Thyroid gland (tissue), 4 donors: ENCODE data around the gene ANXA7. TPM values are rescaled to one million over a fixed set of nuclear protein-coding genes. Genes with fewer than 3 reads are reported as not detected.

Experiments
- DNase-seq, 2 donors: peaks; one replicate each; pipeline ENCODE4 v3.0.0-alpha.2; 2019
- H3K27ac ChIP-seq, 3 donors: fragments of 200-600 bp; sonication (generic); 1 replicate in 2 of 3; 2 replicates in 1 of 3; pipeline ENCODE4 v1.5.1; 2016 to 2019; ENCODE audit warnings: mild to moderate bottlenecking in 1 of 3, moderate library complexity in 1 of 3
- H3K27me3 ChIP-seq: fragments of 200-600 bp; sonication (generic); one replicate; pipeline ENCODE4 v1.5.1; 2019
- H3K36me3 ChIP-seq, 2 donors: fragments of 200-600 bp; sonication (generic); one replicate each; pipeline ENCODE4 v1.5.1; 2016 to 2019
- H3K4me1 ChIP-seq, 2 donors: fragments of 200-600 bp; sonication (generic); one replicate each; pipeline ENCODE4 v1.5.1; 2017 to 2019
- H3K4me3 ChIP-seq, 3 donors: fragments of 200-600 bp; sonication (generic); replicated peaks in 1 of 3; 1 replicate in 2 of 3; 2 replicates in 1 of 3; pipeline ENCODE4 v1.5.1; 2016; ENCODE audit warnings: mild to moderate bottlenecking in 1 of 3
- H3K9me3 ChIP-seq: fragments of 200-600 bp; sonication (generic); one replicate; pipeline ENCODE4 v1.5.1; 2017
- POLR2A ChIP-seq, 2 donors: fragments of 450-650 bp; IDR thresholded peaks; one replicate each; pipeline ENCODE4 v1.6.1; 2017; ENCODE audit warnings: antibody characterized with exemption in 2 of 2, mild to moderate bottlenecking in 2 of 2, moderate library complexity in 1 of 2
- WGBS, 2 donors: methylation state at CpG; one replicate each; pipeline ENCODE4 v1.1.5; 2017; 5-methylcytosine and 5-hydroxymethylcytosine counted together
- intact Hi-C: fragments of 100-400 bp; cut with DNase I; formaldehyde crosslinking; loops from one replicate; pipeline ENCODE4 v1.15.1; 2023
- total RNA-seq, 4 donors: library from RNA; depleted of rRNA; stranded (reverse); fragments of >200 nt; gene quantifications; one replicate each; pipeline ENCODE4 v1.2.3, GENCODE V29; 2016
- TF ChIP-seq, protein P1 (sequence below), 6 experiments: fragments of 200-600 bp in 3 of 6; fragments of 450-650 bp in 3 of 6; sonication (generic) in 3 of 6; IDR thresholded peaks; one replicate each; pipeline ENCODE4 v1.5.1; 2016 to 2019; ENCODE audit warnings: antibody characterized with exemption in 6 of 6, mild to moderate bottlenecking in 2 of 6, inconsistent platforms in 1 of 6, moderate library complexity in 1 of 6

The ANXA7 gene
- 100 to 1,000 TPM; 128 to 222 (median 167) TPM for total RNA-seq

DNA sequence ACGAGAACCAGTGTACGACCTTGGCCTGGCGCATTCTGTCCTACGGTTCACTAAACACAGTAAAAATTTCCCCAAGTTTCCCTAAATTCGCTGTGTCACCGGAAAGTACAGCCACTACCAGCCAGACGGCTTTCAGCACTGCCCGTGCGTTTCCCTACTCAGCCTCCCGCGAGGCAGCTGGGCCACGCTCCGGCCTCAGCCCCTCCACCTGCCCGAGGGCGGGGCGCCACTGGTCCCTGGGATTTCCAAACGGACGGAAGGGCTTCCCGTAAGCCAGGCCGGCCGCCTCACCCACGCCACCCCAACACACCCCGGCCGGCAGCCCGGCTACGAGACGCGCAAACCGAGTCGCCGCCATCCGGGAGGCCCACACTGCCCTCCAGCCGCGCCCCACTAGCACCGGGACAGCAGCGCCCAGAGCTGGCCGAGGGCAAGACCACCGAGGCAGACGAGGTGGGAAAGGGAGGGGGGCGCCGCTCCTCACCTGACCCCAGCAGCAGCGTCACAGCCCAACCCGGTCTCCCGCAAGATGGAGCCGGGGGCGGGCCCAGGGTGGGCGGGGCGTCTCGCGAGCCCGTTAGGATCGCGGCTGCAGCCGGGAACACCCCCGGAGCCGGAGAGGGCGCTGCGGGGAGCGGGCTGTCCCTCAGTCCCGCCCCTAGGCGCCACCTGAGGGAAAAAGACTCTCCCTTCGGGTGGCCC lies at the start of gene ANXA7:
Gene ANXA7, minus strand, starts transcription at position 531 of the 702 bp plus-strand sequence. CDS start 13,202 bp downstream, outside the sequence.
- intact Hi-C loops, result no loop called here
- WGBS, 2 donors, result 0% methylated on average over 20 to 22 of the region's 62 CpGs

DNA sequence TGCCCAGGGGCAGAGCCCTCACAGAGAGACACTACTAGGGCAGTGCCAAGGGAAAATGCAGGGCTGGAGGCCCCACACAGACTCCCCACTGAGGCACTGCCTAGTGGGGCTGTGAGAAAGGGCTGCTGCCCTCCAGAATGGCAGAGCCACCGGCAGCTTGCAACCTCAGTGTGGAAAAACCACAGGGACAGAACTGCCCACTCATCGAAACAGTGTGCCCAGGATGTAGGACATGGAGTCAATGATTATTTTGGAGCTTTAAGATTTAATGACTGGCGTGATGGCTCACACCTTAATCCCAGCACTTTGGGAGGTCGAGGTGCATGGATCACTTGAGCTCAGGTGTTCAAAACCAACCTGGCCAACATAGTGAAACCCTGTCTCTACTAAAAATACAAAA lies 47.0 kb upstream of the ANXA7 start:
- H3K27me3 ChIP-seq, result no peaks in the 10 kb centered on the region
- no peaks in the 10 kb centered on the region for H3K4me1 ChIP-seq
- H3K27ac ChIP-seq, result no peak overlapping the region
- H3K4me3 ChIP-seq, result no peak overlapping the region
- WGBS, 2 donors, result 92 to 98% methylated on average over 4 of the region's 4 CpGs
- intact Hi-C loops, result no loop called here
- no peak for TF ChIP-seq POLR2A (IDR thresholded peaks at IDR 0.05)
- TF ChIP-seq, protein P1, sequence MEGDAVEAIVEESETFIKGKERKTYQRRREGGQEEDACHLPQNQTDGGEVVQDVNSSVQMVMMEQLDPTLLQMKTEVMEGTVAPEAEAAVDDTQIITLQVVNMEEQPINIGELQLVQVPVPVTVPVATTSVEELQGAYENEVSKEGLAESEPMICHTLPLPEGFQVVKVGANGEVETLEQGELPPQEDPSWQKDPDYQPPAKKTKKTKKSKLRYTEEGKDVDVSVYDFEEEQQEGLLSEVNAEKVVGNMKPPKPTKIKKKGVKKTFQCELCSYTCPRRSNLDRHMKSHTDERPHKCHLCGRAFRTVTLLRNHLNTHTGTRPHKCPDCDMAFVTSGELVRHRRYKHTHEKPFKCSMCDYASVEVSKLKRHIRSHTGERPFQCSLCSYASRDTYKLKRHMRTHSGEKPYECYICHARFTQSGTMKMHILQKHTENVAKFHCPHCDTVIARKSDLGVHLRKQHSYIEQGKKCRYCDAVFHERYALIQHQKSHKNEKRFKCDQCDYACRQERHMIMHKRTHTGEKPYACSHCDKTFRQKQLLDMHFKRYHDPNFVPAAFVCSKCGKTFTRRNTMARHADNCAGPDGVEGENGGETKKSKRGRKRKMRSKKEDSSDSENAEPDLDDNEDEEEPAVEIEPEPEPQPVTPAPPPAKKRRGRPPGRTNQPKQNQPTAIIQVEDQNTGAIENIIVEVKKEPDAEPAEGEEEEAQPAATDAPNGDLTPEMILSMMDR (IDR thresholded peaks at IDR 0.05), result no peak
- no peaks in the 10 kb centered on the region for H3K9me3 ChIP-seq
- DNase-seq, result no peak
- H3K36me3 ChIP-seq, result peaks cover 0 to 9% of the 10 kb centered on the region in 2 donors

More for the DNA sequence above, at the start of gene ANXA7:
- H3K27me3 ChIP-seq, result no peaks in the 10 kb centered on the region
- H3K36me3 ChIP-seq, result no peaks in the 10 kb centered on the region
- peak within 1 kb of the TSS; percentile 88 to 99 (median 91) for H3K4me3 ChIP-seq
- DNase-seq, result peak; percentile 97
- H3K4me1 ChIP-seq, result peaks cover 8 to 24% of the 10 kb centered on the region in 2 donors
- H3K27ac ChIP-seq, result peak within 1 kb of the TSS; percentile 86 to 97 (median 86)
- H3K9me3 ChIP-seq, result no peaks in the 10 kb centered on the region
- TF ChIP-seq POLR2A (IDR thresholded peaks at IDR 0.05), result peak; percentile 6 to 84
- TF ChIP-seq, protein P1 (IDR thresholded peaks at IDR 0.05), result peak in 2 of 6 experiments; percentile 33 to 44

DNA sequence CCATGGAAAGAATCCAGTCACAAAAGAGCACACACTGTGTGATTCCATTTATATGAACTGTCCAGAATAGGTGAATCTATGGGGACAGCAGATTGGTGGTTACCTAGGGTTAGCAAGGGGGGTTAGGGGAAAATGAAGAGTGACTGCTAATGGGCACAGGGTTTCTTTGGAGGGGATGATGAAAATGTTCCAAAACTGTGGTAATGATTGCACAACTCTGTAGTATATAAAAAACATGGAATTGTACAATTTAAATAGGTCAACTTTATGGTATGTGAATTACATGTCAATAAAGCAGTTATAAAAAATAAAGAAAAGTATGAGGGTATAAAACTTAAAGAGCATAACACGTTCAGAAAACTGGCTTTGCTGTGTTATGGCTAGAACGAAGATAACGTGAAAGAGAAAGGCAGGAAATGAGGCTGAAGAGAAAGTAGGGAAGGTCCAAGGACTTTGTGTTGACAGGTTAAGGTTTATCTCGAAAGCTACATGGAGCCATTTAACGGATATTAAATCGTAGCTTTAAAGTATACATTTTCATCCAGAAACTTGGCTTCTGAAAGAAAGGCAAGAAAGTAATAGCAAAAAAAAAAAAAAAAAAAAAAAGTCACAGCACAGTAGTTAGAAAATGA lies 45.9 kb upstream of the ANXA7 start:
- 93 to 95% methylated on average over 6 of the region's 6 CpGs for WGBS, 2 donors
- TF ChIP-seq, protein P1 (IDR thresholded peaks at IDR 0.05), result no peak
- H3K9me3 ChIP-seq, result no peaks in the 10 kb centered on the region
- intact Hi-C loops, result no loop called here
- no peak for DNase-seq
- H3K27ac ChIP-seq, result no peak overlapping the region
- no peak overlapping the region for H3K4me3 ChIP-seq
- H3K27me3 ChIP-seq, result no peaks in the 10 kb centered on the region
- H3K36me3 ChIP-seq, result peaks cover 0 to 1% of the 10 kb centered on the region in 2 donors
- no peaks in the 10 kb centered on the region for H3K4me1 ChIP-seq

DNA sequence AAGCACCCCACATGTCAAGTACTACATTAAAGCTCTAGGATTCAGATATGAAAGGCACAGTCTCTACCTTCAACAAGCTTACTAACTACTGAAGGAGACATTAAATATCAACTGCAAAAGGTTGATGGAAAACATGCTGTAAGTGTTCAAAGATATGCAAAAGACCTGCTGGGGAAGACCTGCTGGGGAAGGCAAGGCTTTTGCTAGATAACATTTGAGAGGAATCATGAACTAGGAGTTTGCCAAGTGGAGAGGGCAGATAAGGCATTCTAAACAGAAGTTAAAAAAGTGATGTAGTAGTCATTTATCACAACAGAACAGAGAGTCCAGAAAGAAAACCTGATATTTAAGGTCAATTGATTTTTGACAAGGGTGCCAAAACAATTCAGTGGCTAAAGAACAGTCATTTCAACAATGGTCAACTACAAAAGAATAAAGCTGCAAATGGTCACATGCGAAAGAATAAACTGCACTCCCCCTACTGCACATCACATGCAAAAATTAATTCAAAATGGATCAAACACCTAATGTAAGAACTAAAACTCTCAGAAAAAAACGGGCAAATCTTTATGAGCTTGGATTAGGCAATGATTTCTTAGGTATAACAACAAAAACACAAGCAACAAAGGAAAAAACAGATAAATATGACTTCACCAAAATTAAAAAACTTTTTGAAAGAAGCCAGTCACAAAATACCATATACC lies 42.5 kb upstream of the ANXA7 start:
- intact Hi-C loops, result no loop called here
- TF ChIP-seq, protein P1 (IDR thresholded peaks at IDR 0.05), result no peak
- no peak for TF ChIP-seq POLR2A (IDR thresholded peaks at IDR 0.05)
- no peak overlapping the region for H3K4me3 ChIP-seq
- no peak for DNase-seq
- H3K27ac ChIP-seq, result no peak overlapping the region
- no peaks in the 10 kb centered on the region for H3K27me3 ChIP-seq
- 93 to 96% methylated on average over 2 of the region's 2 CpGs for WGBS, 2 donors
- H3K4me1 ChIP-seq, result no peaks in the 10 kb centered on the region
- no peaks in the 10 kb centered on the region for H3K9me3 ChIP-seq
- peaks cover 0 to 5% of the 10 kb centered on the region in 2 donors for H3K36me3 ChIP-seq
